H9 (cell line): ENCODE data around the gene MARCHF10. TPM values are rescaled to one million over a fixed set of nuclear protein-coding genes. Genes with fewer than 3 reads are reported as not detected.

ENCODE experiments used
- DNase-seq: peaks from one replicate; pipeline ENCODE4 v3.0.0-alpha.2; 2017
- H2AFZ ChIP-seq: one replicate; pipeline ENCODE4 v1.6.1; 2013; ENCODE audit warnings: mild to moderate bottlenecking, low read length, control low read depth, moderate library complexity
- H2AK5ac ChIP-seq: 2 replicates; pipeline ENCODE4 v1.6.1; 2013; ENCODE audit warnings: low read length, control low read depth, mixed read lengths; ENCODE audit not compliant: insufficient read length
- H2BK120ac ChIP-seq: one replicate; pipeline ENCODE4 v1.6.1; 2013; ENCODE audit warnings: low read depth, mild to moderate bottlenecking, low read length, control low read depth, inconsistent platforms; ENCODE audit not compliant: poor library complexity, severe bottlenecking
- H2BK12ac ChIP-seq: 2 replicates; pipeline ENCODE4 v1.6.1; 2013; ENCODE audit warnings: low read length, control low read depth, mixed read lengths, low read depth; ENCODE audit not compliant: insufficient read length
- H2BK15ac ChIP-seq: 2 replicates; pipeline ENCODE4 v1.6.1; 2013; ENCODE audit warnings: low read depth, low read length, control low read depth
- H2BK20ac ChIP-seq: one replicate; pipeline ENCODE4 v1.6.1; 2013; ENCODE audit warnings: low read depth, mild to moderate bottlenecking, low read length, control low read depth, inconsistent platforms; ENCODE audit not compliant: poor library complexity, severe bottlenecking
- H2BK5ac ChIP-seq: 2 replicates; pipeline ENCODE4 v1.6.1; 2013; ENCODE audit warnings: low read length, control low read depth, mixed read lengths; ENCODE audit not compliant: insufficient read length
- H3K14ac ChIP-seq: 2 replicates; pipeline ENCODE4 v1.6.1; 2013; ENCODE audit warnings: low read length, control low read depth; ENCODE audit not compliant: insufficient read depth
- H3K18ac ChIP-seq: 2 replicates; pipeline ENCODE4 v1.6.1; 2013; ENCODE audit warnings: low read depth, mild to moderate bottlenecking, mixed read lengths, low read length, control low read depth; ENCODE audit not compliant: insufficient read length
- H3K23ac ChIP-seq: 2 replicates; pipeline ENCODE4 v1.6.1; 2013; ENCODE audit warnings: low read length, control low read depth, mixed read lengths, low read depth; ENCODE audit not compliant: insufficient read length
- H3K23me2 ChIP-seq: 2 replicates; pipeline ENCODE4 v1.6.1; 2013; ENCODE audit warnings: low read depth, mild to moderate bottlenecking, mixed read lengths, low read length, control low read depth; ENCODE audit not compliant: insufficient read length, poor library complexity, severe bottlenecking
- H3K27ac ChIP-seq: 2 replicates; pipeline ENCODE4 v1.5.1; 2013; ENCODE audit warnings: low read length, control low read depth, mixed read lengths, low read depth; ENCODE audit not compliant: insufficient read length
- H3K27me3 ChIP-seq: 2 replicates; pipeline ENCODE4 v1.6.1; 2013; ENCODE audit warnings: low read length, control low read depth, inconsistent platforms; ENCODE audit not compliant: insufficient read depth
- H3K4ac ChIP-seq: 2 replicates; pipeline ENCODE4 v1.6.1; 2013; ENCODE audit warnings: low read depth, mild to moderate bottlenecking, control low read depth, inconsistent platforms, low read length, moderate library complexity
- H3K4me1 ChIP-seq: 2 replicates; pipeline ENCODE4 v1.6.1; 2013; ENCODE audit warnings: low read length, control low read depth, inconsistent platforms; ENCODE audit not compliant: insufficient read depth
- H3K4me2 ChIP-seq: 2 replicates; pipeline ENCODE4 v1.6.1; 2013; ENCODE audit warnings: low read length, control low read depth, mixed read lengths; ENCODE audit not compliant: insufficient read length, insufficient read depth
- H3K56ac ChIP-seq: 2 replicates; pipeline ENCODE4 v1.6.1; 2013; ENCODE audit warnings: low read depth, mild to moderate bottlenecking, mixed read lengths, low read length, control low read depth; ENCODE audit not compliant: insufficient read length
- H3K79me1 ChIP-seq: 2 replicates; pipeline ENCODE4 v1.6.1; 2013; ENCODE audit warnings: low read depth, mild to moderate bottlenecking, moderate library complexity, low read length, control low read depth, inconsistent platforms; ENCODE audit not compliant: insufficient read depth, poor library complexity, severe bottlenecking
- H3K79me2 ChIP-seq: 2 replicates; pipeline ENCODE4 v1.6.1; 2013; ENCODE audit warnings: low read length, control low read depth, inconsistent platforms; ENCODE audit not compliant: insufficient read depth
- H3K9ac ChIP-seq: 2 replicates; pipeline ENCODE4 v1.6.1; 2013; ENCODE audit warnings: low read length, control low read depth, mixed read lengths; ENCODE audit not compliant: insufficient read length; ENCODE audit errors: extremely low read depth
- H3K9me3 ChIP-seq: one replicate; pipeline ENCODE4 v1.6.1; 2013; ENCODE audit warnings: low read depth, low read length, inconsistent platforms; ENCODE audit not compliant: control insufficient read depth
- H3T11ph ChIP-seq: one replicate; pipeline ENCODE4 v1.6.1; 2013; ENCODE audit warnings: mild to moderate bottlenecking, low read length, control low read depth, inconsistent platforms
- H4K20me1 ChIP-seq: one replicate; pipeline ENCODE4 v1.6.1; 2013; ENCODE audit not compliant: control insufficient read depth, insufficient read length, insufficient read depth
- H4K5ac ChIP-seq: 2 replicates; pipeline ENCODE4 v1.6.1; 2013; ENCODE audit warnings: low read depth, mild to moderate bottlenecking, mixed read lengths, low read length, control low read depth; ENCODE audit not compliant: insufficient read length
- H4K8ac ChIP-seq: replicated peaks from 2 replicates; pipeline ENCODE4 v1.6.1; 2013; ENCODE audit warnings: low read length, control low read depth, mixed read lengths, low read depth; ENCODE audit not compliant: insufficient read length
- H4K91ac ChIP-seq: 2 replicates; pipeline ENCODE4 v1.6.1; 2013; ENCODE audit warnings: low read depth, mild to moderate bottlenecking, moderate library complexity, mixed read lengths, low read length, control low read depth; ENCODE audit not compliant: insufficient read length
- H3K27ac Mint-ChIP-seq, 3 experiments: 2 replicates in 2 of 3; 3 replicates in 1 of 3; pipeline ENCODE4 v1.8.0; 2020 to 2021; ENCODE audit warnings: mixed read lengths in 3 of 3, mild to moderate bottlenecking in 1 of 3, moderate library complexity in 1 of 3
- H3K27me3 Mint-ChIP-seq: 2 replicates; pipeline ENCODE4 v1.8.0; 2021; ENCODE audit warnings: low read depth, mild to moderate bottlenecking, moderate library complexity, mixed read lengths
- H3K36me3 Mint-ChIP-seq, 3 experiments: 2 replicates in 2 of 3; 3 replicates in 1 of 3; pipeline ENCODE4 v1.8.0; 2020 to 2021; ENCODE audit warnings: low read depth in 3 of 3, mixed read lengths in 3 of 3; ENCODE audit not compliant: insufficient read depth in 1 of 3
- H3K4me1 Mint-ChIP-seq, 2 experiments: 2 replicates each; pipeline ENCODE4 v1.8.0; 2020; ENCODE audit warnings: mixed read lengths in 2 of 2
- H3K4me3 Mint-ChIP-seq, 2 experiments: 2 replicates in 1 of 2; 3 replicates in 1 of 2; pipeline ENCODE4 v1.8.0; 2020 to 2021; ENCODE audit warnings: mild to moderate bottlenecking in 2 of 2, mixed read lengths in 2 of 2, moderate library complexity in 1 of 2
- H3K9me3 Mint-ChIP-seq, 2 experiments: 2 replicates in 1 of 2; 3 replicates in 1 of 2; pipeline ENCODE4 v1.8.0; 2020; ENCODE audit warnings: mild to moderate bottlenecking in 2 of 2, mixed read lengths in 2 of 2, moderate library complexity in 1 of 2
- WGBS: extraction: QIAGEN DNeasy Blood & Tissue Kit; methylation state at CpG from one replicate; pipeline ENCODE4 v1.1.7; 2013; ENCODE audit warnings: missing lambda C conversion rate, low lambda C conversion rate, mixed read lengths; ENCODE audit not compliant: insufficient read length; ENCODE audit errors: extremely low coverage; 5-methylcytosine and 5-hydroxymethylcytosine counted together
- total RNA-seq: library from RNA; stranded (reverse); gene quantifications from 2 replicates; pipeline ENCODE4 v1.2.1, GENCODE V29; 2021
- TF ChIP-seq, protein P1 (sequence below): fragments of 200-600 bp; sonication (generic); conservative IDR thresholded peaks from 3 replicates; pipeline ENCODE4 v1.8.0; 2021; ENCODE audit warnings: antibody characterized with exemption, mild to moderate bottlenecking

The MARCHF10 gene
- total RNA-seq, 1 experiment from 2014 or later = not detected

- H3K9me3 Mint-ChIP-seq = no peaks in the 10 kb centered on the region
- Histone ChIP-seq H2AK5ac (no peak overlapping the region), H3K14ac (no peak overlapping the region), H2BK120ac (no peak overlapping the region), H2BK20ac (no peak overlapping the region), H3K4me1 (no peaks in the 10 kb centered on the region), H4K20me1 (no peaks in the 10 kb centered on the region), H3K56ac (no peak overlapping the region), H3K4me2 (no peak overlapping the region), H4K91ac (no peak overlapping the region), H3K23me2 (peaks cover 3% of the 10 kb centered on the region), H3K9me3 (no peaks in the 10 kb centered on the region), H3K18ac (no peak overlapping the region), H3K9ac (no peak overlapping the region), H4K5ac (no peak overlapping the region), H2BK12ac (no peak overlapping the region), H2AFZ (no peak overlapping the region), H3K4ac (no peak overlapping the region), H3T11ph (no peak overlapping the region), H3K79me1 (no peaks in the 10 kb centered on the region), H3K27me3 (no peaks in the 10 kb centered on the region), H4K8ac (no peak overlapping the region), H2BK15ac (no peak overlapping the region), H2BK5ac (no peak overlapping the region), H3K23ac (no peak overlapping the region), H3K27ac (no peak overlapping the region), H3K79me2 (no peaks in the 10 kb centered on the region)
- TF ChIP-seq, protein P1, sequence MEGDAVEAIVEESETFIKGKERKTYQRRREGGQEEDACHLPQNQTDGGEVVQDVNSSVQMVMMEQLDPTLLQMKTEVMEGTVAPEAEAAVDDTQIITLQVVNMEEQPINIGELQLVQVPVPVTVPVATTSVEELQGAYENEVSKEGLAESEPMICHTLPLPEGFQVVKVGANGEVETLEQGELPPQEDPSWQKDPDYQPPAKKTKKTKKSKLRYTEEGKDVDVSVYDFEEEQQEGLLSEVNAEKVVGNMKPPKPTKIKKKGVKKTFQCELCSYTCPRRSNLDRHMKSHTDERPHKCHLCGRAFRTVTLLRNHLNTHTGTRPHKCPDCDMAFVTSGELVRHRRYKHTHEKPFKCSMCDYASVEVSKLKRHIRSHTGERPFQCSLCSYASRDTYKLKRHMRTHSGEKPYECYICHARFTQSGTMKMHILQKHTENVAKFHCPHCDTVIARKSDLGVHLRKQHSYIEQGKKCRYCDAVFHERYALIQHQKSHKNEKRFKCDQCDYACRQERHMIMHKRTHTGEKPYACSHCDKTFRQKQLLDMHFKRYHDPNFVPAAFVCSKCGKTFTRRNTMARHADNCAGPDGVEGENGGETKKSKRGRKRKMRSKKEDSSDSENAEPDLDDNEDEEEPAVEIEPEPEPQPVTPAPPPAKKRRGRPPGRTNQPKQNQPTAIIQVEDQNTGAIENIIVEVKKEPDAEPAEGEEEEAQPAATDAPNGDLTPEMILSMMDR = no peak
- DNase-seq = peak; percentile 19
- H3K36me3 Mint-ChIP-seq = no peaks in the 10 kb centered on the region
- H3K27me3 Mint-ChIP-seq = peaks cover 4% of the 10 kb centered on the region
- H3K4me3 Mint-ChIP-seq = no peak overlapping the region
- WGBS = no CpG with 5 or more reads among the region's 12 CpGs
- no peak overlapping the region for H3K27ac Mint-ChIP-seq
- H3K4me1 Mint-ChIP-seq = peaks cover 24 to 31% of the 10 kb centered on the region in 2 experiments
Observed at GRCh38 chr17:62804025-62804424, 4.1 kb downstream of the MARCHF10 start.
